ENCODE measurements around the gene PRXL2B.
"Not testable (repeated sequence)": the region's sequence is repeated elsewhere in the genome, so short reads cannot be mapped to it uniquely, and the experiment has no call there.

The PRXL2B gene

GRCh38 chr1:2551544-2551943, 35.0 kb upstream of the PRXL2B start:
- not testable (repeated sequence) for DNase-seq

- no peak for DNase-seq
Observed at GRCh38 chr1:2552189-2552588, 34.4 kb upstream of the PRXL2B start.

- DNase-seq, result not testable (repeated sequence)
Observed at GRCh38 chr1:2553076-2553475, 33.5 kb upstream of the PRXL2B start.

- no peak for DNase-seq
Observed at GRCh38 chr1:2553871-2554620, 32.5 kb upstream of the PRXL2B start.

GRCh38 chr1:2554621-2555387, 31.8 kb upstream of the PRXL2B start:
- peak; percentile 69 for DNase-seq

- DNase-seq, result peak; percentile 71
Observed at GRCh38 chr1:2555634-2556276, 30.8 kb upstream of the PRXL2B start.

- DNase-seq, result peak; percentile 64
Observed at GRCh38 chr1:2556277-2556677, 30.3 kb upstream of the PRXL2B start, which contains the start of gene TNFRSF14. TNFRSF14 (plus strand) TSS chr1:2556371; CDS start chr1:2556665, 294 bp downstream.

- peak; percentile 50 for DNase-seq
Observed at GRCh38 chr1:2556678-2557481, 29.7 kb upstream of the PRXL2B start.

- no peak for DNase-seq
Observed at GRCh38 chr1:2557482-2558400, 28.8 kb upstream of the PRXL2B start.

GRCh38 chr1:2558420-2558819, 28.2 kb upstream of the PRXL2B start:
- no peak for DNase-seq

- DNase-seq, result no peak
Observed at GRCh38 chr1:2558861-2559260, 27.7 kb upstream of the PRXL2B start.

GRCh38 chr1:2559509-2560298, 26.9 kb upstream of the PRXL2B start:
- no peak for DNase-seq

- DNase-seq, result peak; percentile 69
Observed at GRCh38 chr1:2560299-2561073, 26.1 kb upstream of the PRXL2B start.

- no peak for DNase-seq
Observed at GRCh38 chr1:2561446-2561845, 25.1 kb upstream of the PRXL2B start.

- no peak for DNase-seq
Observed at GRCh38 chr1:2561898-2562895, 24.4 kb upstream of the PRXL2B start.

- DNase-seq, result no peak
Observed at GRCh38 chr1:2563205-2563604, 23.4 kb upstream of the PRXL2B start.

- DNase-seq, result no peak
Observed at GRCh38 chr1:2564006-2564814, 22.4 kb upstream of the PRXL2B start.

Measured in hematopoietic multipotent progenitor cell treated with erythropoietin and hydrocortisone succinate and interleukin-3 and kit ligand, for 8 days (in vitro differentiated cells).